HepG2 (cell line): ENCODE data around the gene ZNF425. TPM values are rescaled to one million over a fixed set of nuclear protein-coding genes. Genes with fewer than 3 reads are reported as not detected.

Experiments
- ATAC-seq: fragments of 200-7000 bp; cut with Tn5 transposase; 3 replicates; pipeline ENCODE4 v1.9.1; 2020; ENCODE audit warnings: mild to moderate bottlenecking, moderate library complexity
- BruUV-seq: library from RNA; stranded (reverse); fragments of 400-500 nt; replicated peaks from 2 replicates; lab custom pipeline; 2021; lab: Mats Ljungman, UMichigan
- CTCF ChIA-PET: fragments of 300-600 bp; formaldehyde crosslinking; extraction: SDS; loops from one replicate; lab custom pipeline; 2021; ENCODE audit warnings: low total read pairs, inconsistent platforms, low intra/inter-chr PET ratio; lab: Yijun Ruan, JAX
- POLR2A ChIA-PET: fragments of 350-600 bp; sonication (Branson Sonifier 250); formaldehyde crosslinking; loops from one replicate; lab custom pipeline; 2020; ENCODE audit warnings: antibody characterized with exemption, inconsistent platforms; lab: Yijun Ruan, JAX
- DNase-seq: peaks from one replicate; pipeline ENCODE4 v3.0.0-alpha.2; 2015; ENCODE audit warnings: low spot score
- FAIRE-seq: peaks from 3 replicates; lab custom pipeline; 2011; peaks lifted over from hg19 to GRCh38; lab: Jason Lieb, UNC
- H2AFZ ChIP-seq: one replicate; pipeline ENCODE4 v1.6.1; 2011; ENCODE audit warnings: low read length, inconsistent platforms
- H3K27ac ChIP-seq: fragments of 300-600 bp; 3 replicates; pipeline ENCODE4 v1.8.0; 2011; ENCODE audit warnings: mixed run types, mild to moderate bottlenecking, mixed read lengths, low read length, inconsistent platforms; ENCODE audit not compliant: insufficient read depth; ENCODE audit errors: extremely low read length
- H3K27me3 ChIP-seq, 2 experiments: fragments of 200-600 bp in 1 of 2; 2 replicates in 1 of 2; 3 replicates in 1 of 2; pipeline versions ENCODE4 v1.6.0 to v1.8.0; 2011; ENCODE audit warnings: low read length in 2 of 2, mild to moderate bottlenecking in 2 of 2, moderate library complexity in 2 of 2, inconsistent platforms in 1 of 2; ENCODE audit not compliant: insufficient read depth in 2 of 2, control insufficient read depth in 1 of 2
- H3K36me3 ChIP-seq, 2 experiments: fragments of 200-600 bp in 1 of 2; replicated peaks in 1 of 2; 2 replicates in 1 of 2; 3 replicates in 1 of 2; pipeline versions ENCODE4 v1.5.1 to v1.8.0; 2011; ENCODE audit warnings: low read length in 2 of 2, inconsistent platforms in 1 of 2; ENCODE audit not compliant: insufficient read depth in 2 of 2, control insufficient read depth in 1 of 2
- H3K4me1 ChIP-seq: 2 replicates; pipeline ENCODE4 v1.5.1; 2012; ENCODE audit warnings: low read length, inconsistent platforms; ENCODE audit not compliant: insufficient read depth
- H3K4me2 ChIP-seq: 2 replicates; pipeline ENCODE4 v1.6.0; 2011; ENCODE audit warnings: low read depth, low read length, inconsistent platforms
- H3K4me3 ChIP-seq, 3 experiments: fragments of 200-600 bp in 1 of 3; sonication (generic), shearing (Covaris generic) in 1 of 3; replicated peaks in 1 of 3; 2 replicates each; pipeline ENCODE4 v1.5.1; 2011 to 2016; ENCODE audit warnings: low read length in 3 of 3, inconsistent platforms in 2 of 3, low read depth in 2 of 3, mild to moderate bottlenecking in 2 of 3, control low read depth in 1 of 3, mixed read lengths in 1 of 3; ENCODE audit not compliant: insufficient read depth in 1 of 3
- H3K79me2 ChIP-seq: one replicate; pipeline ENCODE4 v1.6.1; 2011; ENCODE audit warnings: low read length, inconsistent platforms; ENCODE audit not compliant: insufficient read depth
- H3K9ac ChIP-seq: 2 replicates; pipeline ENCODE4 v1.6.0; 2011; ENCODE audit warnings: mild to moderate bottlenecking, low read depth, low read length, inconsistent platforms; ENCODE audit not compliant: insufficient read depth
- H3K9me3 ChIP-seq: 2 replicates; pipeline ENCODE4 v1.5.1; 2012; ENCODE audit warnings: mild to moderate bottlenecking, low read length
- H4K20me1 ChIP-seq: 2 replicates; pipeline ENCODE4 v1.6.0; 2011; ENCODE audit warnings: inconsistent platforms, mild to moderate bottlenecking, low read length, moderate library complexity; ENCODE audit not compliant: insufficient read depth
- ASH2L ChIP-seq: fragments of 300-600, 200-600 bp; sonication (generic); IDR thresholded peaks from 2 replicates; pipeline ENCODE4 v1.7.0; 2017; ENCODE audit warnings: low read depth, mild to moderate bottlenecking, moderate library complexity, mixed read lengths, low read length; ENCODE audit not compliant: insufficient read length
- LCORL ChIP-seq, 2 experiments: fragments of 450-650 bp in 1 of 2; sonication (generic) in 1 of 2; formaldehyde crosslinking in 1 of 2; IDR thresholded peaks; 2 replicates each; pipeline versions ENCODE4 v1.5.0 to v1.6.1; 2017 to 2020; ENCODE audit warnings: antibody characterized with exemption in 1 of 2, missing genetic modification reagents in 1 of 2
- RBFOX2 ChIP-seq: fragments of 200-400 bp; formaldehyde crosslinking; IDR thresholded peaks from 2 replicates; pipeline ENCODE4 v1.6.1; 2017; ENCODE audit warnings: low read depth, mild to moderate bottlenecking, low read length
- TBX3 ChIP-seq: fragments of 450-650 bp; IDR thresholded peaks from 2 replicates; pipeline ENCODE4 v1.6.1; 2017; ENCODE audit warnings: antibody characterized with exemption, mild to moderate bottlenecking, inconsistent platforms, borderline replicate concordance
- ZNF24 ChIP-seq: fragments of 450-650 bp; IDR thresholded peaks from 2 replicates; pipeline ENCODE4 v1.6.1; 2017; ENCODE audit warnings: antibody characterized with exemption, mild to moderate bottlenecking
- WGBS: methylation state at CpG from one replicate; pipeline ENCODE4 v1.1.6; 2017; ENCODE audit warnings: low lambda C conversion rate; 5-methylcytosine and 5-hydroxymethylcytosine counted together
- in situ Hi-C: cut with HindIII; loops from 2 replicates; pipeline ENCODE4 v1.10.0; 2017; ENCODE audit warnings: low pct_unique_long_range_greater_than_20kb; ENCODE audit not compliant: extremely low pct_ligation_motif_present
- intact Hi-C: fragments of 100-400 bp; cut with micrococcal nuclease; formaldehyde crosslinking; loops from one replicate; pipeline ENCODE4 v1.10.0; 2022; ENCODE audit not compliant: unreplicated experiment
- polyA plus RNA-seq, 8 experiments: library from polyadenylated mRNA; depleted of rRNA in 3 of 8; stranded (reverse) in 7 of 8; unstranded in 1 of 8; fragments of >200 nt; fragmentation: Illumina TruSeq in 4 of 8; extraction: Trizol in 4 of 8; gene quantifications; 2 replicates each; pipeline versions ENCODE4 v1.2.1 to v1.2.3, GENCODE V29; 2011 to 2016; ENCODE audit warnings: low read depth in 4 of 8, missing spikeins in 1 of 8, mixed read lengths in 1 of 8; ENCODE audit not compliant: insufficient read depth in 1 of 8
- total RNA-seq, 5 experiments: library from RNA; depleted of rRNA; stranded (reverse); fragments of >200 nt; fragmentation: Illumina TruSeq; extraction: Trizol; gene quantifications; 2 replicates each; pipeline ENCODE4 v1.2.3, GENCODE V29; 2016; ENCODE audit warnings: low read depth in 1 of 5

ZNF425 gene
- total and polyA plus RNA-seq, 2 of the 13 experiments (the other 11 are each of a cell fraction or from before 2014, with no cell fraction given), result 0.51 to 1.1 TPM

GRCh38 chr7:149104749-149105148 is 21.4 kb downstream of the ZNF425 start:
- Histone ChIP-seq H4K20me1 (no peaks in the 10 kb centered on the region), H3K4me3 (no peak overlapping the region), H3K36me3 (no peaks in the 10 kb centered on the region), H3K9ac (no peak overlapping the region), H3K27me3 (no peaks in the 10 kb centered on the region), H3K4me1 (no peaks in the 10 kb centered on the region), H3K79me2 (no peaks in the 10 kb centered on the region), H3K4me2 (no peak overlapping the region), H2AFZ (no peak overlapping the region), H3K9me3 (no peaks in the 10 kb centered on the region), H3K27ac (no peak overlapping the region)
- no peak for DNase-seq
- ChIA-PET POLR2A (no interaction called here), CTCF (no interaction called here)
- TF ChIP-seq ZNF24, result no peak
- no peak for TF ChIP-seq TBX3
- FAIRE-seq, result no peak
- 98% methylated on average over 14 of the region's 25 CpGs for WGBS
- no peak for ATAC-seq
- intact Hi-C loops, result no loop called here
- in situ Hi-C loops, result no loop called here
- no TSS peak for BruUV-seq

GRCh38 chr7:149104214-149104613 is 21.9 kb downstream of the ZNF425 start:
- DNase-seq, result no peak
- intact Hi-C loops (no loop called here), in situ Hi-C loops (no loop called here)
- no peaks in the 10 kb centered on the region for H3K36me3 ChIP-seq
- POLR2A ChIA-PET, result no interaction called here
- no peak for TF ChIP-seq ASH2L
- TF ChIP-seq LCORL (IDR thresholded peaks at IDR 0.05), result no peak
- TF ChIP-seq LCORL (CRISPR knock-in tag; IDR thresholded peaks at IDR 0.05), result no peak
- no peak for TF ChIP-seq RBFOX2
- 93% methylated on average over 26 of the region's 35 CpGs for WGBS
- H4K20me1 ChIP-seq, result no peaks in the 10 kb centered on the region
- no peaks in the 10 kb centered on the region for H3K27me3 ChIP-seq
- H3K4me2 ChIP-seq, result no peak overlapping the region
- no peak for ATAC-seq
- no peak overlapping the region for H3K27ac ChIP-seq
- H3K4me1 ChIP-seq, result 0 out of 2 replicates have a peak, but pooled peaks cover 5% of the 10 kb centered on the region
- no peaks in the 10 kb centered on the region for H3K9me3 ChIP-seq
- H2AFZ ChIP-seq, result no peak overlapping the region
- no TSS peak for BruUV-seq
- no peak overlapping the region for H3K9ac ChIP-seq
- no peaks in the 10 kb centered on the region for H3K79me2 ChIP-seq
- FAIRE-seq, result no peak
- no peak overlapping the region for H3K4me3 ChIP-seq
- CTCF ChIA-PET, result no interaction called here
